Neural cell (in vitro differentiated cells): ENCODE data around the gene CCL15. TPM values are rescaled to one million over a fixed set of nuclear protein-coding genes. Genes with fewer than 3 reads are reported as not detected.

Experiments used
- H2AFZ ChIP-seq: fragments of 200-600, 300-800 bp; sonication (generic), shearing (Covaris generic); 2 replicates; pipeline ENCODE4 v1.6.0; 2014; ENCODE audit warnings: low read depth, mild to moderate bottlenecking, antibody characterized with exemption, low read length, moderate library complexity
- H3F3A ChIP-seq: fragments of 200-600 bp; shearing (Covaris generic); 2 replicates; pipeline ENCODE4 v1.6.1; 2016; ENCODE audit warnings: mild to moderate bottlenecking, moderate library complexity, mixed read lengths, antibody characterized with exemption, low read length; ENCODE audit not compliant: insufficient read depth, poor library complexity, severe bottlenecking
- H3K27ac ChIP-seq: fragments of 200-600, 300-800 bp; sonication (generic), shearing (Covaris generic); 2 replicates; pipeline ENCODE4 v1.5.1; 2014; ENCODE audit warnings: mild to moderate bottlenecking, low read length, moderate library complexity
- H3K27me3 ChIP-seq: fragments of 300-800, 200-600 bp; sonication (generic), shearing (Covaris generic); 2 replicates; pipeline ENCODE4 v1.6.0; 2014; ENCODE audit warnings: mild to moderate bottlenecking, low read depth, low read length, moderate library complexity; ENCODE audit not compliant: insufficient read depth
- H3K36me3 ChIP-seq: fragments of 300-800, 200-600 bp; sonication (generic), shearing (Covaris generic); 2 replicates; pipeline ENCODE4 v1.5.1; 2014; ENCODE audit warnings: mild to moderate bottlenecking, antibody characterized with exemption, low read length, moderate library complexity; ENCODE audit not compliant: insufficient read depth
- H3K4me2 ChIP-seq: fragments of 300-800, 200-600 bp; sonication (generic), shearing (Covaris generic); 2 replicates; pipeline ENCODE4 v1.6.0; 2014; ENCODE audit warnings: mild to moderate bottlenecking, low read length
- H3K4me3 ChIP-seq: fragments of 300-800, 200-600 bp; sonication (generic), shearing (Covaris generic); 2 replicates; pipeline ENCODE4 v1.5.1; 2014; ENCODE audit warnings: mild to moderate bottlenecking, low read length, moderate library complexity
- H3K79me2 ChIP-seq: fragments of 200-600 bp; shearing (Covaris generic); replicated peaks from 2 replicates; pipeline ENCODE4 v1.6.0; 2014; ENCODE audit warnings: mild to moderate bottlenecking, low read length, moderate library complexity; ENCODE audit not compliant: insufficient read depth
- H3K9ac ChIP-seq: fragments of 300-800, 200-600 bp; sonication (generic), shearing (Covaris generic); 2 replicates; pipeline ENCODE4 v1.6.1; 2016; ENCODE audit warnings: mild to moderate bottlenecking, low read length, mixed read lengths
- H3K9me2 ChIP-seq: fragments of 200-600 bp; shearing (Covaris generic); 2 replicates; pipeline ENCODE4 v1.6.1; 2016; ENCODE audit warnings: mild to moderate bottlenecking, low read length, mixed read lengths; ENCODE audit not compliant: insufficient read depth
- H3K9me3 ChIP-seq: fragments of 200-600, 300-800 bp; sonication (generic), shearing (Covaris generic); 2 replicates; pipeline ENCODE4 v1.6.1; 2016; ENCODE audit warnings: mild to moderate bottlenecking, mixed run types, low read length, moderate library complexity, mixed read lengths
- H4K20me1 ChIP-seq: fragments of 200-600 bp; shearing (Covaris generic); 2 replicates; pipeline ENCODE4 v1.6.1; 2016; ENCODE audit warnings: mild to moderate bottlenecking, mixed run types; ENCODE audit not compliant: insufficient read depth
- EP300 ChIP-seq: fragments of 450-650 bp; conservative IDR thresholded peaks from 2 replicates; pipeline ENCODE4 v1.6.1; 2014; ENCODE audit warnings: antibody characterized with exemption, mild to moderate bottlenecking, moderate library complexity; ENCODE audit not compliant: poor library complexity, severe bottlenecking
- EZH2 ChIP-seq: fragments of 200-600, 300-800 bp; shearing (Covaris generic), sonication (generic); IDR thresholded peaks from 2 replicates; pipeline ENCODE4 v1.6.1; 2014; ENCODE audit warnings: antibody characterized with exemption, low read length, borderline replicate concordance, mild to moderate bottlenecking; ENCODE audit not compliant: insufficient read depth, poor library complexity, severe bottlenecking
- MXI1 ChIP-seq: fragments of 450-650 bp; conservative IDR thresholded peaks from 2 replicates; pipeline ENCODE4 v1.6.1; 2014; ENCODE audit warnings: antibody characterized with exemption, mild to moderate bottlenecking; ENCODE audit not compliant: poor library complexity, severe bottlenecking
- POLR2AphosphoS5 ChIP-seq: IDR thresholded peaks from 2 replicates; pipeline ENCODE4 v1.6.1; 2012
- RAD21 ChIP-seq: fragments of 450-650 bp; conservative IDR thresholded peaks from 2 replicates; pipeline ENCODE4 v1.6.1; 2014; ENCODE audit warnings: antibody characterized with exemption, mild to moderate bottlenecking, moderate library complexity
- SMC3 ChIP-seq: fragments of 450-650 bp; conservative IDR thresholded peaks from 2 replicates; pipeline ENCODE4 v1.6.1; 2014; ENCODE audit warnings: antibody characterized with exemption, mild to moderate bottlenecking, moderate library complexity; ENCODE audit not compliant: poor library complexity
- TAF1 ChIP-seq: IDR thresholded peaks from 2 replicates; pipeline ENCODE4 v1.6.1; 2012; ENCODE audit warnings: low read depth
- polyA plus RNA-seq: library from polyadenylated mRNA; depleted of rRNA; stranded (reverse); fragments of >200 nt; gene quantifications from 2 replicates; pipeline ENCODE4 v1.2.3, GENCODE V29; 2014
- TF ChIP-seq, protein P1 (sequence below): IDR thresholded peaks from 2 replicates; pipeline ENCODE4 v1.6.1; 2012; ENCODE audit warnings: borderline replicate concordance
- TF ChIP-seq, protein P2 (sequence below): fragments of 450-650 bp; IDR thresholded peaks from 2 replicates; pipeline ENCODE4 v1.5.1; 2014; ENCODE audit warnings: antibody characterized with exemption, mild to moderate bottlenecking, moderate library complexity; ENCODE audit not compliant: poor library complexity, severe bottlenecking

CCL15 gene
- polyA plus RNA-seq, 1 donor from 2014 or later: not detected

- Histone ChIP-seq H3K79me2 (no peaks in the 10 kb centered on the region), H3K9me3 (no peaks in the 10 kb centered on the region), H3K27ac (no peak overlapping the region), H3K9me2 (no peaks in the 10 kb centered on the region), H3K36me3 (no peaks in the 10 kb centered on the region), H2AFZ (no peak overlapping the region), H4K20me1 (no peaks in the 10 kb centered on the region), H3F3A (no peaks in the 10 kb centered on the region), H3K4me2 (no peak overlapping the region), H3K27me3 (no peaks in the 10 kb centered on the region), H3K9ac (no peak overlapping the region), H3K4me3 (no peak overlapping the region)
- TF ChIP-seq RAD21 (no peak), TAF1 (no peak), MXI1 (no peak), SMC3 (no peak), POLR2AphosphoS5 (no peak), EP300 (no peak), EZH2 (no peak)
- TF ChIP-seq, protein P1, sequence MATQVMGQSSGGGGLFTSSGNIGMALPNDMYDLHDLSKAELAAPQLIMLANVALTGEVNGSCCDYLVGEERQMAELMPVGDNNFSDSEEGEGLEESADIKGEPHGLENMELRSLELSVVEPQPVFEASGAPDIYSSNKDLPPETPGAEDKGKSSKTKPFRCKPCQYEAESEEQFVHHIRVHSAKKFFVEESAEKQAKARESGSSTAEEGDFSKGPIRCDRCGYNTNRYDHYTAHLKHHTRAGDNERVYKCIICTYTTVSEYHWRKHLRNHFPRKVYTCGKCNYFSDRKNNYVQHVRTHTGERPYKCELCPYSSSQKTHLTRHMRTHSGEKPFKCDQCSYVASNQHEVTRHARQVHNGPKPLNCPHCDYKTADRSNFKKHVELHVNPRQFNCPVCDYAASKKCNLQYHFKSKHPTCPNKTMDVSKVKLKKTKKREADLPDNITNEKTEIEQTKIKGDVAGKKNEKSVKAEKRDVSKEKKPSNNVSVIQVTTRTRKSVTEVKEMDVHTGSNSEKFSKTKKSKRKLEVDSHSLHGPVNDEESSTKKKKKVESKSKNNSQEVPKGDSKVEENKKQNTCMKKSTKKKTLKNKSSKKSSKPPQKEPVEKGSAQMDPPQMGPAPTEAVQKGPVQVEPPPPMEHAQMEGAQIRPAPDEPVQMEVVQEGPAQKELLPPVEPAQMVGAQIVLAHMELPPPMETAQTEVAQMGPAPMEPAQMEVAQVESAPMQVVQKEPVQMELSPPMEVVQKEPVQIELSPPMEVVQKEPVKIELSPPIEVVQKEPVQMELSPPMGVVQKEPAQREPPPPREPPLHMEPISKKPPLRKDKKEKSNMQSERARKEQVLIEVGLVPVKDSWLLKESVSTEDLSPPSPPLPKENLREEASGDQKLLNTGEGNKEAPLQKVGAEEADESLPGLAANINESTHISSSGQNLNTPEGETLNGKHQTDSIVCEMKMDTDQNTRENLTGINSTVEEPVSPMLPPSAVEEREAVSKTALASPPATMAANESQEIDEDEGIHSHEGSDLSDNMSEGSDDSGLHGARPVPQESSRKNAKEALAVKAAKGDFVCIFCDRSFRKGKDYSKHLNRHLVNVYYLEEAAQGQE: no peak
- TF ChIP-seq, protein P2, sequence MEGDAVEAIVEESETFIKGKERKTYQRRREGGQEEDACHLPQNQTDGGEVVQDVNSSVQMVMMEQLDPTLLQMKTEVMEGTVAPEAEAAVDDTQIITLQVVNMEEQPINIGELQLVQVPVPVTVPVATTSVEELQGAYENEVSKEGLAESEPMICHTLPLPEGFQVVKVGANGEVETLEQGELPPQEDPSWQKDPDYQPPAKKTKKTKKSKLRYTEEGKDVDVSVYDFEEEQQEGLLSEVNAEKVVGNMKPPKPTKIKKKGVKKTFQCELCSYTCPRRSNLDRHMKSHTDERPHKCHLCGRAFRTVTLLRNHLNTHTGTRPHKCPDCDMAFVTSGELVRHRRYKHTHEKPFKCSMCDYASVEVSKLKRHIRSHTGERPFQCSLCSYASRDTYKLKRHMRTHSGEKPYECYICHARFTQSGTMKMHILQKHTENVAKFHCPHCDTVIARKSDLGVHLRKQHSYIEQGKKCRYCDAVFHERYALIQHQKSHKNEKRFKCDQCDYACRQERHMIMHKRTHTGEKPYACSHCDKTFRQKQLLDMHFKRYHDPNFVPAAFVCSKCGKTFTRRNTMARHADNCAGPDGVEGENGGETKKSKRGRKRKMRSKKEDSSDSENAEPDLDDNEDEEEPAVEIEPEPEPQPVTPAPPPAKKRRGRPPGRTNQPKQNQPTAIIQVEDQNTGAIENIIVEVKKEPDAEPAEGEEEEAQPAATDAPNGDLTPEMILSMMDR: no peak
Measured at GRCh38 chr17:36034127-36034526, 32.8 kb upstream of the CCL15 start.

DNA sequence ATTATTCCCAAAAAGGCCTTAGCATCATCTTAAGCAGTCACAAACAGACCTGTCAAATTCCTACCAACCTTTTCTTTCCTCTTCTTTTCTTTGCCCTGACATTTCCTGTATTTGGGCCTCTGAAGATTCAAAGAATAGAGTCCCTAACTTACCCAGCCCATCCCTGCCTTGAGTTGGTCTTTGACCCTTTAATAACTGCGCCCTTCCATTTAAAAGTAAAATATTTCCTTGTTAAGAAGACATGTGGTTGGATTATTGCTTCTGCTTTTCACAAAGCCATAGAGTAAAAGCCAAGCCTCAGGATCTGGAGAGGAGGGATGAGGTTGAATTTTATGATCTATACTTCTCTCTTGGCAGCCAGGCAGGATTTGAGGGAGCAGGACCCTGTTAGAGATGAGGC lies 29.6 kb upstream of the CCL15 start:
- no peaks in the 10 kb centered on the region for H3F3A ChIP-seq
- no peak overlapping the region for H3K4me2 ChIP-seq
- H3K27ac ChIP-seq: no peak overlapping the region
- TF ChIP-seq SMC3 (no peak), EZH2 (no peak), MXI1 (no peak), EP300 (no peak), TAF1 (no peak), POLR2AphosphoS5 (no peak)
- TF ChIP-seq, protein P1: no peak
- TF ChIP-seq, protein P2: no peak
- H4K20me1 ChIP-seq: no peaks in the 10 kb centered on the region
- H3K9ac ChIP-seq: no peak overlapping the region
- H2AFZ ChIP-seq: no peak overlapping the region
- no peaks in the 10 kb centered on the region for H3K9me2 ChIP-seq
- H3K79me2 ChIP-seq: no peaks in the 10 kb centered on the region
- H3K9me3 ChIP-seq: no peaks in the 10 kb centered on the region
- no peak overlapping the region for H3K4me3 ChIP-seq
- H3K27me3 ChIP-seq: no peaks in the 10 kb centered on the region
- no peaks in the 10 kb centered on the region for H3K36me3 ChIP-seq
